ENCODE data around the gene SOCS4. TPM values are rescaled to one million over a fixed set of nuclear protein-coding genes. Genes with fewer than 3 reads are reported as not detected.

The SOCS4 gene
- total and polyA plus RNA-seq, 2 of the 13 experiments (the other 11 are each of a cell fraction or from before 2014, with no cell fraction given): 4.0 to 10.0 TPM

DNA sequence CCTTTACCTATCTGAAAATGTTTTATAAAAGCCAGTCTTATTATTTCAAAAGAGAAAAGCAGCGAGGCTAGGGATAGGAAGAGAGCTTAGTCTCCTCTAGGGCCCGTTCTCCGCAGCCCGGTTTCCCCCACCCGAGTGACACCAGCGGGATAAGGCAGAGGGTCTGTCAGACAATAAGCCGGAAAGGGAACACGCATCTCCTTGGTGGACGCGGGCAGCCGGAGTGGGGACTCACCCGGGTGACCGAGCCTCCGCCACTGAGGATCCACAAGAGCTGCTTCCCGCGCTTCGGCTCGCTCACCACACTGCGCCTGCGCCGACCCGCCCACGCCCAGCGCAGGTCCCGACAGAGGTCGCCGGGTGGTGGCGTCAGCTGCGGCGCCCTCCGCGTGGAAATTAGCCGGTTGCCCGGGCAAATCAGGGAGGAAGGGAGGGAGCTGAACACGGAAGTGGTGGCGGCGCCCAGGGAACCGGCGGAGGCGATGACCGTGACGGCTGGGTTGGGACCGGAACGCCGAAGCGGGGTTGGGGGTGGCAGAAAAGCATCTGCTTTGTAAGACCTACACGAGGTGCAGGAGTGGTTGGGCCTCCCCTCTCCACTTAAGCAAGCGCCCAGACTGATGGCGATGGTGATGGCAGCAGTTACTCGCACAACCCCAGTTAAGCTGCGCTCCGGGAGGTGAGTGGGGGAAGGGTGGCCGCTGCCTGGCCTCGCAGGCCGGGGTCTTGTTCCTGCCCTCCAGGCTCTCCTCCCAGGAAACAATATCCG, at the start of gene SOCS4, which contains the start of gene WDHD1 (continued):
- TF ChIP-seq, protein P1, sequence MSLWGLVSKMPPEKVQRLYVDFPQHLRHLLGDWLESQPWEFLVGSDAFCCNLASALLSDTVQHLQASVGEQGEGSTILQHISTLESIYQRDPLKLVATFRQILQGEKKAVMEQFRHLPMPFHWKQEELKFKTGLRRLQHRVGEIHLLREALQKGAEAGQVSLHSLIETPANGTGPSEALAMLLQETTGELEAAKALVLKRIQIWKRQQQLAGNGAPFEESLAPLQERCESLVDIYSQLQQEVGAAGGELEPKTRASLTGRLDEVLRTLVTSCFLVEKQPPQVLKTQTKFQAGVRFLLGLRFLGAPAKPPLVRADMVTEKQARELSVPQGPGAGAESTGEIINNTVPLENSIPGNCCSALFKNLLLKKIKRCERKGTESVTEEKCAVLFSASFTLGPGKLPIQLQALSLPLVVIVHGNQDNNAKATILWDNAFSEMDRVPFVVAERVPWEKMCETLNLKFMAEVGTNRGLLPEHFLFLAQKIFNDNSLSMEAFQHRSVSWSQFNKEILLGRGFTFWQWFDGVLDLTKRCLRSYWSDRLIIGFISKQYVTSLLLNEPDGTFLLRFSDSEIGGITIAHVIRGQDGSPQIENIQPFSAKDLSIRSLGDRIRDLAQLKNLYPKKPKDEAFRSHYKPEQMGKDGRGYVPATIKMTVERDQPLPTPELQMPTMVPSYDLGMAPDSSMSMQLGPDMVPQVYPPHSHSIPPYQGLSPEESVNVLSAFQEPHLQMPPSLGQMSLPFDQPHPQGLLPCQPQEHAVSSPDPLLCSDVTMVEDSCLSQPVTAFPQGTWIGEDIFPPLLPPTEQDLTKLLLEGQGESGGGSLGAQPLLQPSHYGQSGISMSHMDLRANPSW (CRISPR knock-in tag; IDR thresholded peaks at IDR 0.05; ENCODE audit: borderline replicate concordance): peak; percentile 77; the same call in 1 of the 2 replicates
- TF ChIP-seq, protein P2, sequence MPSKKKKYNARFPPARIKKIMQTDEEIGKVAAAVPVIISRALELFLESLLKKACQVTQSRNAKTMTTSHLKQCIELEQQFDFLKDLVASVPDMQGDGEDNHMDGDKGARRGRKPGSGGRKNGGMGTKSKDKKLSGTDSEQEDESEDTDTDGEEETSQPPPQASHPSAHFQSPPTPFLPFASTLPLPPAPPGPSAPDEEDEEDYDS (CRISPR knock-in tag; IDR thresholded peaks at IDR 0.05): peak; percentile 63; the same call in 1 of the 2 replicates
- TF ChIP-seq XBP1 (CRISPR knock-in tag; IDR thresholded peaks at IDR 0.05): no peak
- no peak for TF ChIP-seq ETS1 (CRISPR knock-in tag; IDR thresholded peaks at IDR 0.05)
- no peak for TF ChIP-seq ZNF337 (CRISPR knock-in tag; IDR thresholded peaks at IDR 0.05; ENCODE audit: borderline replicate concordance, low read depth)
- peak; percentile 88; the same call in 1 of the 2 replicates for TF ChIP-seq THAP9 (CRISPR knock-in tag; IDR thresholded peaks at IDR 0.05; ENCODE audit: borderline replicate concordance)
- TF ChIP-seq ELF3 (CRISPR knock-in tag; IDR thresholded peaks at IDR 0.05): peak; percentile 94
- 0 out of 2 replicates have a peak, but pooled peaks have one; percentile 69 for TF ChIP-seq PAX8 (CRISPR knock-in tag; IDR thresholded peaks at IDR 0.05; ENCODE audit: borderline replicate concordance)
- TF ChIP-seq TOE1 (CRISPR knock-in tag; IDR thresholded peaks at IDR 0.05): no peak
- TF ChIP-seq ZNF263 (CRISPR knock-in tag; IDR thresholded peaks at IDR 0.05): peak; percentile 52; the same call in 1 of the 2 replicates
- TF ChIP-seq GLI4 (CRISPR knock-in tag; IDR thresholded peaks at IDR 0.05; ENCODE audit: borderline replicate concordance): 0 out of 2 replicates have a peak, but pooled peaks have one; percentile 60
- peak; percentile 96 for TF ChIP-seq HNF1B (CRISPR knock-in tag; IDR thresholded peaks at IDR 0.05)
- peak; percentile 22; the same call in 1 of the 2 replicates for TF ChIP-seq FOXO1 (CRISPR knock-in tag; IDR thresholded peaks at IDR 0.05)
- peak; percentile 73 for TF ChIP-seq NRL (CRISPR knock-in tag; IDR thresholded peaks at IDR 0.05; ENCODE audit: borderline replicate concordance)
- TF ChIP-seq, protein P3, sequence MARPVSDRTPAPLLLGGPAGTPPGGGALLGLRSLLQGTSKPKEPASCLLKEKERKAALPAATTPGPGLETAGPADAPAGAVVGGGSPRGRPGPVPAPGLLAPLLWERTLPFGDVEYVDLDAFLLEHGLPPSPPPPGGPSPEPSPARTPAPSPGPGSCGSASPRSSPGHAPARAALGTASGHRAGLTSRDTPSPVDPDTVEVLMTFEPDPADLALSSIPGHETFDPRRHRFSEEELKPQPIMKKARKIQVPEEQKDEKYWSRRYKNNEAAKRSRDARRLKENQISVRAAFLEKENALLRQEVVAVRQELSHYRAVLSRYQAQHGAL (CRISPR knock-in tag; IDR thresholded peaks at IDR 0.05; ENCODE audit: not compliant biosample characterization): no peak
- no peak for TF ChIP-seq ZNF564 (CRISPR knock-in tag; IDR thresholded peaks at IDR 0.05)
- no peak for TF ChIP-seq ZNF652 (CRISPR knock-in tag; IDR thresholded peaks at IDR 0.05; ENCODE audit: borderline replicate concordance, low read depth)
- no peak for TF ChIP-seq KDM6A (CRISPR knock-in tag; IDR thresholded peaks at IDR 0.05; ENCODE audit: low read depth)
